GM04504 (cell line): ENCODE data around the gene OGG1.

ENCODE experiments used
- DNase-seq: peaks from one replicate; pipeline ENCODE4 v3.0.0-alpha.2; 2012; ENCODE audit warnings: low read depth

Gene OGG1

DNA sequence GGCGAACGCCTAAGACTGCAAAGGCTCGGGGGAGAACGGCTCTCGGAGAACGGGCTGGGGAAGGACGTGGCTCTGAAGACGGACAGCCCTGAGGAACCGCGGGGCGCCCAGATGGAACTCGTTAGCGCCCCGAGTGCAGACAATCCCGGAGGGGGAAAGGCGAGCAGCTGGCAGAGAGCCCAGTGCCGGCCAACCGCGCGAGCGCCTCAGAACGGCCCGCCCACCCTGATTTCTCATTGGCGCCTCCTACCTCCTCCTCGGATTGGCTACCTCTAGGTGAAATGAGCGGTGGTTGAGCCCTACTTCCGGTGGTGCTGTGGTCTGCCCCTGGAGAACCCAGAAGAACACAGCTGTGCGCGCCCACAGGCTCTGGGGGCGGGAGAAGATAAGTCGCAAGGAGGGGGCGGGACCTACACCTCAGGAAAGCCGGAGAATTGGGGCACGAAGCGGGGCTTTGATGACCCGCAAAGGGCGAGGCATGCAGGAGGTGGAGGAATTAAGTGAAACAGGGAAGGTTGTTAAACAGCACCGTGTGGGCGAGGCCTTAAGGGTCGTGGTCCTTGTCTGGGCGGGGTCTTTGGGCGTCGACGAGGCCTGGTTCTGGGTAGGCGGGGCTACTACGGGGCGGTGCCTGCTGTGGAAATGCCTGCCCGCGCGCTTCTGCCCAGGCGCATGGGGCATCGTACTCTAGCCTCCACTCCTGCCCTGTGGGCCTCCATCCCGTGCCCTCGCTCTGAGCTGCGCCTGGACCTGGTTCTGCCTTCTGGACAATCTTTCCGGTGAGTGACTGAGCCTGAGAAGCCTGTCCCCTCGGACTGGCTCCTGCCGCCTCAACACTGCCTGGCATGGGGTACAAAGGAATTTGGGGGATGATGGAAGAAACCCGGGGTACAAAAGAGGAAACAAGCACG, at the start of gene OGG1:
OGG1 (plus strand) TSS at position 308 of the 911 bp plus-strand sequence; CDS start at position 643, 335 bp downstream.
- DNase-seq = peak; percentile 98

DNA sequence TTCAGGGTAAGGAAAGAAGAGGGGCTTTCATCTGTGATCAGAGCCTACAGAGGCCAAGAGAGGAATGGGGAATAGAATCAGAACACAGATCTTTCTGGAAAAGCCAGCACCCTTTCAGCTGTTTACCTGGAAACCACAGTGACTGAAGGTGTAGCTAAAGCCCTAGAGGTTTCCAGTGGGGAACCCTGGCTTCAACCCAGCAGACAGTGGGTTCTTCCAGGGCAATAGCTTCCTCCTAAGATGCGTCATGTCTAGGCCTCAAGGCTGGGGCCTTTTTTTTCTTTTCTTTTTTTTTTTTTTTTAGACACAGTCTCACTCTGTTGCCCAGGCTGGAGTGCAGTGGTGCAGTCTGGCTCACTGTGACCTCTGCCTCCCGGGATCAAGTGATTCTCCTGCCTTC, 49.2 kb upstream of the OGG1 start:
- no peak for DNase-seq

DNA sequence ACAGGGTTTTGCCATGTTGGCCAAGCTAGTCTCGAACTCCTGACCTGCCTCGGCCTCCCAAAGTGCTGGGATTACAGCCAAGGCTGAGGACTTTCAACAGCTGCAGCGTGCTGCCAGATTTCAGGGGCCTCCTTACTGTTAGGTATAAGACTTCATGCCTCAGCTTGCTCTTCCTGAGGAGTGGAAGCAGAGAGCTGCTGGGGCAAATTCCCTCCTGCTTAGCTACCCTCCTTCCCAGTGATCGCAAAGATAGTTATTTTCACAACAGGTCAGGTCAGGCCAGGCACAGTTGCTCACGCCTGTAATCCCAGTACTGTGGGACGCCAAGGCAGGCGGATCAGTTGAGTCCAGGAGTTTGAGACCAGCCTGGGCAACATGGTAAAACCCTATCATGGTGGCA, 48.7 kb upstream of the OGG1 start:
- no peak for DNase-seq

DNA sequence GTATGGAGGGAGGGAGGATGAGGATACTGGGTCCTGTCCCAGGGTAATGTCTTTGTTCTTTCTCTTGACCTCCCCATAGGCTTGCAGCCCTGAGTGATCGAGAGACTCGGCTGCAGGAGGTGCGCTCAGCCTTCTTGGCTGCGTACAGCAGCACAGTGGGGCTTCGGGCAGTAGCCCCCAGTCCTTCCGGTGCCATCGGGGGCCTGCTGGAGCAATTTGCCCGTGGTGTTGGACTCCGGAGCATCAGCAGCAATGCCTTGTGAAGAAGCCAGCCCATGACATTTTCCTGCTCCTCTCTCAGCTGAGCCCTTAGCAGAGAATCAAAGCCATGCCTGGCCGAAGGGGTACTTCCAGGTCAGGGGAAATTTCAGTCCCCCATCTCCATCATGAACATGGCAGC, 48.0 kb upstream of the OGG1 start:
- DNase-seq = no peak

DNA sequence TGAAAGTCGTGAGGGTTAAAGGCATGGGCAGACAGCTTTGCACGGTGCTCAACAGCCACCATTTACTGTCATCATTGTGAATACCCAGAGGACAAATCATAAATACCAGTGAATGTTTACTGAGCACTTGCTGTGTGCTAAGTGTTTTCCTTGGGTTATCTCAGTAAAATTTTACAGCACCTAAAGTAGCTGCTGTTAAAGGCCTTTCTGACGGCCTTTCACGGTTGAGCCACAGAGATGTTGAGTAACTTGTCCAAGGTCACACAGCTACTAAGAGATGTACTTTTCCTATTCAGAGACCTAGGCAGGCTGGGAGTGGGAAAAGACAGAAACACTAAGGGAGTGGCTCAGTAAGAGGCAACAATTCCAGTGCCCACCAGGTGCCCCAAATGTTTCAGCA, 46.5 kb upstream of the OGG1 start:
- no peak for DNase-seq

DNA sequence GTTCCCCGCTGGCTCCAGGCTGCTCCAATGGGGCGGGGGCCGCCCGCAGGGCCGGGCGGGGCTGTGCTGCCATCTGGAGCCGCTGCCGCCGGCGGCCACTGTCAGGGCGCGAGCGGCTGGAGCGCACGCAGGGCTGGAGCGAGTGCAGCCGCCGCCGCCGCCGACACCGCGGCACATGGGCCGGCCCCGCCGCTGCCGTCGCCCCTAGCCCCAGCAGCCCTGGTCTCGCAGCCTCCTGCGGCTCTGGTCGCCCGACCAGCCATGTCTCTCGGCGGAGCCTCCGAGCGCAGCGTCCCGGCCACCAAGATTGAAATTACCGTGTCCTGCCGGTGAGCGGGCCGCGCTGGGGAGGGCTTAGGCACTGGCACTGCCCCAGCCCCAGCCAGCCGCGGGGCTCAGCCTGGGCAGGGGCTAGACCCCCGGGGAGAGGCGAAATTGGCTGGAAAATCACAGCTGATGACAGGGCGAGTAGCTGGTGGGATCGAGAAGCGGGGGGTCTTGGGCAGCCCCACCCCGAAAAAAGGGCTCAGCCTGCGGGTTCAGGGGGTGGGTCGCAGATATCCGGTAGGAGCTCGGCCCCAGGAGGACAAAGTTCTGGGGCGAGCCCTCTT, 45.9 kb upstream of the OGG1 start, which contains the start of gene CPNE9:
CPNE9 (plus strand) TSS at position 98 of the 611 bp plus-strand sequence; CDS start at position 262, 164 bp downstream.
- no peak for DNase-seq

DNA sequence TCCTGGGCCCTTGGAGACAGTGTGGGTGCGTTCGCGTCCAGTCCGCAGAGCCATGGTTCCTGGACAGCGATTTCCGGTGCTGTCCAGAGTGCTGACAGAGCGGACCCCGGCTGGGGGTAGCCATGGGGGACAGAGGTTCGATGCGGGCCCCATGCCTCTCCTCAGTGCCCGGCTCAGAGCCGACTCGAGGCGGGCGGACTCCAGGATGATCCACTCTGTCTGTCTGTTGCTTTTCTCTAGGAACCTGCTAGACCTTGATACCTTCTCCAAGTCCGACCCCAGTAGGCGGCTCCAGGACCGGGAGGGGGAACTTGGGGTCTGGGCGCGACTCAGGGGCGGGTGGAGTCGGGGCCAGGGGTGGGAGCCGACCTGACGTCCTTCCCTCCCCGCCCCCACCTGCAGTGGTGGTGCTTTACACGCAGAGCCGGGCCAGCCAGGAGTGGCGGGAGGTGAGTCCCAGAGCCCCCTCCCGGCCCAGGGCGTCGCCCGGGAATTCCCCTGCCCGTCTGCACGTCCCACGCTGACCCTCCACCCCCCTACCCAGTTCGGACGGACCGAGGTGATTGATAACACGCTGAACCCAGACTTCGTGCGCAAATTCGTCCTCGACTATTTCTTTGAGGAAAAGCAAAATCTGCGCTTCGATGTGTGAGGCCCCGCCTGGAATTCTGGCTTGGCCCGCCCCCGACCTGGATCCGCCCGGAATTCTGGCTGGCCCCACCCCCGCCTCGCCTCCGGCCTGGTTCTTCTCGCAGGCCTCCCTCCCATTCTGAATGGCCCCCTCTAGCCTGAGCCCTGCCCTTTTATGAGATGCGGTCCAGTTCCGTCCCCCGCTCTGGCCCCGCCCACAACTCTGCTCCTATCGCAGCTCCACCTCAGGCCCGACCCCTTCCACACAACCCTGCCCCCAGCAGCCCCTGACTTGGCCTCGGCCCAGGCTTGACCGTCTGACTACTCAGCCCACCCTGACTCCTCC, 45.1 kb upstream of the OGG1 start:
- no peak for DNase-seq

DNA sequence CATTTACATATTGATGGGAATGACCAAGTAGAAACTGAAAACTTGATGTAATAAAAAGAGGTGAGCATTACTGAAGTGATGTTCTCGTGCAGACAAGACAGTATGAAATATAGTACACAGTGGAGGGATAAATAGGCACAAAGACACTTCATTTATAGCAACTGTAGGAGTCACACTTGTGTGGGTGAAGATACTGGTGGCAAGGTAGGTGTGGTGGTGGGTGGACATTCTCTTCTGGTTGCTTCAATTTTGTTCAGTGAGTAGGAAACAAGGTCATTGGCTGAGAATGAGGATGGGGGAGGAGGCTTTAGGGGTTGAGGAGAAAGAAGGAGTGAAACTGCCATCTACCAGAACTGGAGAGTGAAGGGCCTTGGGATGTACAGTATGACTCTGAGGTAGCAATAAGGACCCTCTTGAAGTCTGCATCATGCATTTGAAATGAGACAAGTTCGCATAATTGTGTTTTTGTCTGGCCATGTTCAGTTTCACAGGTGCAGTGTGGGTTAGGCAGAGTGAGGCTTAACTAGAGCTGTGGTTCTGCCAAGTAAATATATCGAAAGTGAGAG, 39.5 kb upstream of the OGG1 start:
- DNase-seq = no peak

DNA sequence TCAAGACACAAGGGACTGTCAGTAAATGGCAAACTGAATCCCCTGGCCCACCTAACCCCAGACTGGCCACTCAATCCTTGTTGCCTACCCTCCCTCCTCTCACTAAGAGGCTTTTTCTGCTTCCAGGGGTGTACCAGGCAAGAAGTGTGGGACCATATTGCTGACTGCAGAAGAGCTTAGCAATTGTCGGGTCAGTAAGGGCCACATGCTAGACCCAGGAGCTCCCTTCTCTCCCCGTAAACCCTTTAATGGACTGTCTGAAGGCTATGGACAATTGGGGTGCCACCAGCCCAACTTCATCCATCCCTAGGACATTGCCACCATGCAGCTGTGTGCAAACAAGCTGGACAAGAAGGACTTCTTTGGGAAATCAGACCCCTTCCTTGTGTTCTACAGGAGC, 37.3 kb upstream of the OGG1 start:
- DNase-seq = no peak

DNA sequence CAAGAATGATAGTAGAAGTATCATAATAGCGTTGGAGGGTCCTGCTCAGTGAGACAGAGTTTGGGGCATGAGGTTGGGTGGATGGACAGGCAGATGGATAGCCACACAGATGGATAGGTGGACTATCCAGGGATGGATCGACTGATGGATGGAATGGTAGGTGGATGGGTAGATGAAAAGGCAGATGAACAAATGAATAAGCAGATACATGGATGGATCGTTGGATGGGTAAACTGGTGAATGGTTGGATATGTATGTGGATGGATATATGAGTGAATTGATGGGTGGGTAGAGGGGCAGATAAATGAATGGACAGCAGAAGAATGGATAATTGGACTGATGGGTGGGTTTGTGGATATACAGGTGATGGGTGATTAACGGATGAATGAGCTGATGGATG, 36.6 kb upstream of the OGG1 start:
- no peak for DNase-seq

DNA sequence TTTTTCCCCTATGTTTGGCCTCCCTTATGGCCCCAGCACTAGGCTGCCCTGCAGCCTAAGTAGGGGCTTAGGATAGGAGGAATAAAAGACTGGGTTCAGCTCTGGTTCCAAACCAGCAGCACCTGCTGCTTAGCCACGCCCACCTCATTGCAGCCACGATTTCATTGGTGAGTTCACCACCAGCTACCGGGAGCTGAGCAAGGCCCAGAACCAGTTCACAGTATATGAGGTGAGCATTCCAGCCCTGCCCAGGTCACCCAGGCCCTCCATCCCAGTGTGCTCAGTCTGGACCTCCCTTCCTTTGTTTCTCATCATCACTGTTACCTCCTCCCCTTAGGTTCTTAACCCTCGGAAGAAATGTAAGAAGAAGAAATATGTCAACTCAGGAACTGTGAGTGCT, 34.6 kb upstream of the OGG1 start:
- DNase-seq = no peak

DNA sequence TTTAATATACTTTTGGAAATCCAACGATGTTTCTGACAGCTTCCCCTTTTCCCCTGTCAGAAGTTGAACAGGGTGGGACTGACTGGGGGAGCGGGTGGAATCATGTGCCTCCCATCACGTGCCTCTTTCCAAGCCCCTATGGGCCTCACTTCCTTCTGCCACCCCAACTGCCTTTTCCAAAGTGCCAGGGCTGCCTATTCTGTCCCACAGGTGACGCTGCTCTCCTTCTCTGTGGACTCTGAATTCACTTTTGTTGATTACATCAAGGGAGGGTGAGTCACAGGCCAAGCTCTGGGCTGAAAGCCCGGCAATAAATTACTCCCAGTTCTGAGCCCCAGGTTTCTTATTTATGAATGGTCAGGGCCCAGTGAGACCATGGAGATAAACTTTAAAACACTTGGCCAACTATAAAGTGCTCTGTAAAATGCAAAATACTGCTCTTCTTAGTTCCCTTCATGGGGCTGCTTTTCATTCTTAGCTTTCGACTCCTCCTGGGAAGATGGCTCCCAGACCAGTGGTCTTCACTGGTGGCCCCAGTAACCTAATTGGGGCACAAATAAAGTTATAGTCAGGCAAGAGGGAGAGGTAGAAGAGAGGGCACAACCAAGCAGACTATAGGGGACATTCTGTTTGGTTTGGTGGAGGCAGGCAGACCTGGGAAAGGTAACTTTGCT, 33.9 kb upstream of the OGG1 start:
- DNase-seq = peak; percentile 86

DNA sequence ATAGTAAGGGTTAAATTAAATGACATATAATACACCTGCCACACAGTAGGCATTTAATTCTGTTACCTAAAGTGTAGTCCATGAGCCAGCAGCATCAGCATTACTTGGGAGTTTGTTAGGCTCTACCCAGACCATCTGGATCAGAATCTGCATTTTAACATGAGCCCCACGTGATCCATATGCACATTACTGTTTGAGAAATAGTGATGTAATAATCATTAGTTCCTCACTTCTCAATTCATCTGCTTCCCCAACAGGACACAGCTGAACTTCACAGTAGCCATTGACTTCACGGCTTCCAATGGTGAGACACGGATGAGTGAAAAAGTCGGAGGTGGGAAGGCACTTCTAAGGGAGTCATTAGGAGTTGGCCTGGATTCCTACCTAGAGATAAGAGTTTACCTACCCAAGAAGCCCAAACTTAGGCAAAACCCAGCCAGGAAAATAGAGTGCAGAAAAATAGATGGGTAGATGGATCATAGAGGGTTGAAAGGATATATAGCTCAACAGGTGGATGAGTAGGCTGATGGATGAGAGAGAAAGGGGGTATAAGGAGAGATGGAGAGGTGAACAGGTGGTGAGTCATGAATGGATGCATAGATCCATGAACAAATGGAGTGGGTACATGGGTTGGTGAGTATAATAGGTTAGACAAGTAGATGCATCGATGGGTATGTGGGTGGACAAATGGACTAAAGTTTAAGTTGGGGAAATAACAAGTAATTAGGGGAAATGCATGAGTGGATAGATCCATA, 32.8 kb upstream of the OGG1 start:
- no peak for DNase-seq

DNA sequence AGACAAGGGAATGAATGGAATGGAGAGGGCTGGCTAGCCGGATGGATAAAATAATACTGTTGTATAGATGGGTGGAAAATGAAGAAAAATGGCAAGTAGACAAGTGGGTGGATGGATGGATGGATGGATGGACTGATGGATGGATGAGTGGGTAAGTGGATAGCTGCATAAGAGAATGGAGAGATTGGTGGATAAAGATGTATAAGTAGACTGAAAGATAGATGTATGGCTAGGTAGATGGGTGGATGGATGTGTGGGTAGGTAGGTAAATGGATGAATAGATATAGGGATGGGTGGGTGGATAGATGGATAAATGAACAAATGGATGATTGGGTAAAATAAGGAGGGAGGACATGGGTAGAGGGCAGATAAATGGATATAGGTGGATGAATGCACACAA, 32.2 kb upstream of the OGG1 start:
- no peak for DNase-seq

DNA sequence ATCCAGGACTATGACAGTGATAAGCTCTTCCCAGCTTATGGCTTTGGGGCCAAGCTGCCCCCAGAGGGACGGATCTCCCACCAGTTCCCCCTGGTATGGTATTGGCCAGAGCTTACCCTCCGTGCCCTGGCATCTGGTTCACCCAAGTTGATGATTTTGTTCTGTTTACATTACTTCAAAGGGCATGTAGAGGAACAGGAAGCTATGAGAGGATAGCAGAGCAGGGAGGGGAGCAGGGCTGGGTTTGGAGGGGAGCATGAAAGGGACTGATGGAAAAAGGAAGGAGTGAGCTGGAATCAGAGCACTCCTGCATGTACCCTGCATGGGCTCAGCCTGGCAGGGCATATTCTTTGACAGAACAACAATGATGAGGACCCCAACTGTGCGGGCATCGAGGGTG, 31.6 kb upstream of the OGG1 start:
- DNase-seq = no peak

DNA sequence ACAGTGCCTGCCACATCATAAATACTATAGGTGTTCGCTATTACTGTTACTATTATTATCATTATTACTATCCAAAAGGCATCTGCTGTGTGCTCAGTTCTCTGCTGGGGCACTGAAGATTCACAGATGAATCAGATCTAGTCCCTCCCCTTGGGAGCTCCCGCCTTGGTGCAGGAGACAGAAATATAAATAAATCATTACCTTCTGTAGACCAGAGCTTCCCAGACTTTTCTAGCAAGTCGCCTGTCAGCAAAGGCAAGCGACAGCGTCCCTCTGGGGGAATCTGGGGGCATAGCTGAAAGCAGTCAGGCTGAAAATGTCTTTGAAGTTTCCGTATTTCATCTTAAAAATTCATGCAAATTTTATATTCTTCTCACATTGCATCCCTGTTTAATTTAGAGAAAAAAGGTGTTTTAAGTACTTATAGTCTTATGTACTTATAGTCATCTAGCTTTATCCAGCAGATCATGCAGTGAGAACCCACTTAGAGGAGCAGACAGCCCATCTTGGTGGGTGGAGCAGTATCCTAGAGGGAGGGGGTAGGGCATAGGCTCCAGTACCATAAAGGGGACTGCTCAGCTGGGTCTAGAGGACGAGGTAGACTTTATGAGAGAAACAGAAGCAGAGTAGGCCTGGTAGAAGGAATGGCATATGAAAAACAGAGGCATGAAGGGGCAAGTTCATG, 28.6 kb upstream of the OGG1 start:
- no peak for DNase-seq

DNA sequence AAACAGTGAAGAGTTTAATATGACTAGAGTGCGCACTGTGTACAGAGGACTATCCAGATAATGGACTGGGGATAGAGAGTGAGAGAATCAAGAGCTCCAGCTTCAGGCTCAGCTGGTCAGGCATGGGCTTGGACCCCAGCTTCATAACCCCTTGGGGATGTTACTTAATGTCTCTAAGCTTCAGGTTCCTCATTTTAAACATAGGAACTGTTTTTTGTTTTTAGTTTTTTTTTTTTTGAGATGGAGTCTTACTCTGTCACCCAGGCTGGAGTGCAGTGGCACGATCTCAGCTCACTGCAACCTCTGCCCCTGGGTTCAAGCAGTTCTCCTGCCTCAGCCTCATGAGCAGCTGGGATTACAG, 28.1 kb upstream of the OGG1 start:
- no peak for DNase-seq

DNA sequence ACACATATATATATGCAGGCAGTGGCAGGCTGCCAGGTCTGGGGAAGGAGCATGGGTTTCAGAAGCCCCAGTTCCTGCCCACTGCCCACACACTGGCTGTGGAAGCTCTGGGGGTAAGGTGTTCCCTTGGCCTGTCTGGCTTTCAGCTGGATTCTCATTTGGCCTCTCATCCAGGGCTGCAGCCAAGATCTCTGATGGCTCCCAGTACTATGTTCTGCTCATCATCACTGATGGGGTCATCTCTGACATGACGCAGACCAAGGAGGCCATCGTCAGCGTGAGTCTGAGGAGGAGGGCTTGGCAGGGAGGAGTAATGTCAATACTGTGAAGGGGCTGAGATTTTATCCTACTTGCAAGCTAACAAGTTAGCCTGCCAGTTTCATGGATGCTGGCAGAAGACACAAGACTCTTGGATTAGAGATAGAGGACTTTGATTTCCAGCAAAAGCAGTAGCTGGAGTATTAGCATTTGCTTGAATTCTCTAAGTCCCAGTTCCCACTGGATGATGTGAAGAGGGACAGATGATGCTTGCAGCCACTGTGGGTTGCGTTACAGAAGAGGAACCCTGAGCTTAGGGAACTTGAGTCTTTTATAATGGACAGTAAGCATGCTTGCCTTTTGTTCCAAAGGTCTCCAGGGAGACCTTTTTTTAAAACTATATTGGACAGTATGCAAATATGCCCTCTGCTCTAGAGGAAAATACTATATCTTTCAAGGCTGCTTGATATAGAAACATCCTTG, 23.8 kb upstream of the OGG1 start:
- no peak for DNase-seq

DNA sequence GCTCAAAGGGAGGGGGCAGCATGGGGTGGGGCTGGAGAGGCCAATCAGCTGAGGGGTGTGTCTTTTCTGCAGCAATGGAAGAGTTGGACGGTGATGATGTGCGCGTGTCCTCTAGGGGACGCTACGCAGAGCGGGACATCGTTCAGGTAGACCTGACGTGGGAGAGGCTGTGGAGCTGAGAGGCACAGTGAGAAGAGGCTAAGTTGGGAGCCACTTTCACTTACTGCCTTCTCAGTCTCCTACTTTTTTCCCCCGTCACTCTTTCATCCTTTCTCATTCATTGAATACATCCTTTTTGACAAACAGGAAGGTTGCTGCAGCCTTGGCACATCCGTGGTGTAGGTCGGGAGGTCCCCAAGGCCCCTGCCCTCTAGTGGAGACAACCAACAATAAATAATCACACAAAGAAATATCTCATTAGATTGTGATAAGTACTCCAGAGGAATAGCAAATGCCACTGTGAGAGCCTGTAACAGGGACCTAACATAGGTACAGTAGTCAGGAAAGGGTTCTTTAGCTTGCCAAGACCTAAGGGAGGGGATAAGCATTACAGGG, 22.6 kb upstream of the OGG1 start:
- no peak for DNase-seq
